HEK293 (cell line): ENCODE data around the gene ZFPL1.

Source experiments
- AEBP2 ChIP-seq: fragments of 450-650 bp; formaldehyde crosslinking; IDR thresholded peaks from 2 replicates; pipeline ENCODE4 v1.5.1; 2016; ENCODE audit warnings: missing biosample characterization, missing genetic modification characterization, borderline replicate concordance
- EGR2 ChIP-seq: fragments of 450-650 bp; formaldehyde crosslinking; IDR thresholded peaks from 2 replicates; pipeline ENCODE4 v1.5.1; 2016; ENCODE audit warnings: low read depth, missing biosample characterization, missing genetic modification characterization
- KLF8 ChIP-seq: fragments of 450-650 bp; formaldehyde crosslinking; IDR thresholded peaks from 2 replicates; pipeline ENCODE4 v1.5.1; 2016; ENCODE audit warnings: missing biosample characterization, missing genetic modification characterization
- MEIS1 ChIP-seq: sonication (generic); formaldehyde crosslinking; IDR thresholded peaks from 2 replicates; pipeline ENCODE4 v1.8.1; 2022; ENCODE audit warnings: missing genetic modification reagents, mild to moderate bottlenecking, borderline replicate concordance
- SALL2 ChIP-seq: fragments of 450-650 bp; formaldehyde crosslinking; IDR thresholded peaks from 2 replicates; pipeline ENCODE4 v1.5.0; 2017; ENCODE audit warnings: missing biosample characterization, mild to moderate bottlenecking, missing genetic modification characterization, borderline replicate concordance
- SCRT2 ChIP-seq: fragments of 450-650 bp; formaldehyde crosslinking; IDR thresholded peaks from 2 replicates; pipeline ENCODE4 v1.5.1; 2016; ENCODE audit warnings: missing biosample characterization, missing genetic modification characterization
- TSHZ1 ChIP-seq: fragments of 450-650 bp; formaldehyde crosslinking; IDR thresholded peaks from 2 replicates; pipeline ENCODE4 v1.5.1; 2016; ENCODE audit warnings: missing biosample characterization, missing genetic modification characterization, borderline replicate concordance
- ZBTB44 ChIP-seq: fragments of 450-650 bp; IDR thresholded peaks from 2 replicates; pipeline ENCODE4 v1.5.1; 2018; ENCODE audit warnings: missing biosample characterization, mild to moderate bottlenecking, missing genetic modification characterization
- ZBTB8A ChIP-seq: fragments of 450-650 bp; formaldehyde crosslinking; IDR thresholded peaks from 2 replicates; pipeline ENCODE4 v1.5.1; 2016; ENCODE audit warnings: missing biosample characterization, missing genetic modification characterization
- ZNF10 ChIP-seq: fragments of 450-650 bp; formaldehyde crosslinking; IDR thresholded peaks from 2 replicates; pipeline ENCODE4 v1.5.1; 2017; ENCODE audit warnings: missing biosample characterization, missing genetic modification characterization
- ZNF114 ChIP-seq: fragments of 450-650 bp; formaldehyde crosslinking; IDR thresholded peaks from 2 replicates; pipeline ENCODE4 v1.5.0; 2017; ENCODE audit warnings: missing biosample characterization, missing genetic modification characterization
- ZNF140 ChIP-seq: fragments of 450-650 bp; formaldehyde crosslinking; IDR thresholded peaks from 2 replicates; pipeline ENCODE4 v1.5.1; 2016; ENCODE audit warnings: missing biosample characterization, missing genetic modification characterization
- ZNF175 ChIP-seq: fragments of 450-650 bp; formaldehyde crosslinking; IDR thresholded peaks from 2 replicates; pipeline ENCODE4 v1.5.1; 2016; ENCODE audit warnings: missing biosample characterization, missing genetic modification characterization
- ZNF221 ChIP-seq: fragments of 450-650 bp; formaldehyde crosslinking; IDR thresholded peaks from 2 replicates; pipeline ENCODE4 v1.5.1; 2017; ENCODE audit warnings: missing biosample characterization, missing genetic modification characterization, borderline replicate concordance
- ZNF23 ChIP-seq: fragments of 450-650 bp; formaldehyde crosslinking; IDR thresholded peaks from 2 replicates; pipeline ENCODE4 v1.5.1; 2016; ENCODE audit warnings: missing biosample characterization, missing genetic modification characterization, borderline replicate concordance
- ZNF248 ChIP-seq: fragments of 450-650 bp; formaldehyde crosslinking; IDR thresholded peaks from 2 replicates; pipeline ENCODE4 v1.5.1; 2017; ENCODE audit warnings: missing biosample characterization, missing genetic modification characterization
- ZNF280D ChIP-seq: fragments of 450-650 bp; formaldehyde crosslinking; IDR thresholded peaks from 2 replicates; pipeline ENCODE4 v1.5.1; 2016; ENCODE audit warnings: missing biosample characterization, missing genetic modification characterization
- ZNF302 ChIP-seq: fragments of 450-650 bp; formaldehyde crosslinking; IDR thresholded peaks from 2 replicates; pipeline ENCODE4 v1.5.1; 2016; ENCODE audit warnings: missing biosample characterization, missing genetic modification characterization, low read depth
- ZNF362 ChIP-seq: fragments of 450-650 bp; formaldehyde crosslinking; IDR thresholded peaks from 2 replicates; pipeline ENCODE4 v1.5.1; 2016; ENCODE audit warnings: missing biosample characterization, missing genetic modification characterization
- ZNF488 ChIP-seq: fragments of 450-650 bp; formaldehyde crosslinking; IDR thresholded peaks from 2 replicates; pipeline ENCODE4 v1.5.1; 2016; ENCODE audit warnings: missing biosample characterization, missing genetic modification characterization
- ZNF549 ChIP-seq: fragments of 450-650 bp; IDR thresholded peaks from 2 replicates; pipeline ENCODE4 v1.5.1; 2018; ENCODE audit warnings: missing biosample characterization, missing genetic modification characterization, mild to moderate bottlenecking, inconsistent platforms, moderate library complexity
- ZNF600 ChIP-seq: fragments of 450-650 bp; formaldehyde crosslinking; IDR thresholded peaks from 2 replicates; pipeline ENCODE4 v1.5.1; 2016; ENCODE audit warnings: missing biosample characterization, missing genetic modification characterization
- ZNF639 ChIP-seq: fragments of 450-650 bp; formaldehyde crosslinking; IDR thresholded peaks from 2 replicates; pipeline ENCODE4 v1.5.1; 2016; ENCODE audit warnings: missing biosample characterization, missing genetic modification characterization
- ZNF677 ChIP-seq: fragments of 450-650 bp; IDR thresholded peaks from 2 replicates; pipeline ENCODE4 v1.5.0; 2018; ENCODE audit warnings: missing biosample characterization, mild to moderate bottlenecking, missing genetic modification characterization, moderate library complexity
- ZNF843 ChIP-seq: fragments of 450-650 bp; formaldehyde crosslinking; IDR thresholded peaks from 2 replicates; pipeline ENCODE4 v1.5.1; 2016; ENCODE audit warnings: missing biosample characterization, missing genetic modification characterization

The ZFPL1 gene

GRCh38 chr11:65102142-65103095, 18.4 kb downstream of the ZFPL1 start (continued):
- TF ChIP-seq TSHZ1 (tag by site-specific recombination) = peak; percentile 36; the same call in 1 of the 2 replicates
- no peak for TF ChIP-seq SALL2 (tag by site-specific recombination)
- TF ChIP-seq ZNF23 (tag by site-specific recombination) = no peak
- no peak for TF ChIP-seq ZNF248 (tag by site-specific recombination)
- TF ChIP-seq ZNF114 = no peak
- TF ChIP-seq ZNF140 (tag by site-specific recombination) = no peak
- no peak for TF ChIP-seq ZNF488
- TF ChIP-seq MEIS1 (CRISPR knock-in tag) = no peak
- no peak for TF ChIP-seq ZNF221 (tag by site-specific recombination)
- TF ChIP-seq KLF8 = peak; percentile 50; the same call in 1 of the 2 replicates
- TF ChIP-seq ZNF677 = no peak
- peak; percentile 63 for TF ChIP-seq ZNF843 (tag by site-specific recombination)
- peak; percentile 73 for TF ChIP-seq ZNF10 (tag by site-specific recombination)
- TF ChIP-seq ZNF639 = no peak
- no peak for TF ChIP-seq ZNF362 (tag by site-specific recombination)
- no peak for TF ChIP-seq ZNF280D (tag by site-specific recombination)
- no peak for TF ChIP-seq ZNF549 (tag by site-specific recombination)
- TF ChIP-seq ZNF175 (tag by site-specific recombination) = no peak
- TF ChIP-seq ZNF302 (tag by site-specific recombination) = no peak
- TF ChIP-seq AEBP2 (tag by site-specific recombination) = no peak
- TF ChIP-seq ZBTB8A (tag by site-specific recombination) = no peak
- no peak for TF ChIP-seq SCRT2 (tag by site-specific recombination)
- TF ChIP-seq EGR2 (tag by site-specific recombination) = no peak
- TF ChIP-seq ZNF600 = peak; percentile 87
- TF ChIP-seq ZBTB44 (tag by site-specific recombination) = peak; percentile 33; the same call in 1 of the 2 replicates
